SK-MEL-5 (cell line): ENCODE data around the gene COQ10A. TPM values are rescaled to one million over a fixed set of nuclear protein-coding genes. Genes with fewer than 3 reads are reported as not detected.

ENCODE experiments used
- DNase-seq: peaks from one replicate; pipeline ENCODE4 v3.0.0-alpha.2; 2016; ENCODE audit warnings: low read depth, low spot score
- in situ Hi-C: cut with HindIII; loops from 2 replicates; pipeline ENCODE4 v1.10.0; 2016; ENCODE audit warnings: low sequenced_read_pairs, high pct_unique_total_duplicates, low pct_unique_long_range_greater_than_20kb
- total RNA-seq: library from RNA; depleted of rRNA; stranded (reverse); fragments of >200 nt; shearing (Covaris generic); gene quantifications from 2 replicates; pipeline ENCODE4 v1.2.3, GENCODE V29; 2014; rRNA removed

COQ10A gene
- total RNA-seq, 1 experiment from 2014 or later = 18.4 TPM

GRCh38 chr12:56299308-56299852 is 32.6 kb downstream of the COQ10A start:
- DNase-seq = peak; percentile 43
- in situ Hi-C loops = no loop called here

GRCh38 chr12:56299853-56300643 is 33.3 kb downstream of the COQ10A start, which contains the start of gene CS:
TSS of gene CS (minus strand) at chr12:56300330. CDS start at chr12:56300201, 129 bp downstream.
- DNase-seq = peak; percentile 98
- in situ Hi-C loops = no loop called here

DNA sequence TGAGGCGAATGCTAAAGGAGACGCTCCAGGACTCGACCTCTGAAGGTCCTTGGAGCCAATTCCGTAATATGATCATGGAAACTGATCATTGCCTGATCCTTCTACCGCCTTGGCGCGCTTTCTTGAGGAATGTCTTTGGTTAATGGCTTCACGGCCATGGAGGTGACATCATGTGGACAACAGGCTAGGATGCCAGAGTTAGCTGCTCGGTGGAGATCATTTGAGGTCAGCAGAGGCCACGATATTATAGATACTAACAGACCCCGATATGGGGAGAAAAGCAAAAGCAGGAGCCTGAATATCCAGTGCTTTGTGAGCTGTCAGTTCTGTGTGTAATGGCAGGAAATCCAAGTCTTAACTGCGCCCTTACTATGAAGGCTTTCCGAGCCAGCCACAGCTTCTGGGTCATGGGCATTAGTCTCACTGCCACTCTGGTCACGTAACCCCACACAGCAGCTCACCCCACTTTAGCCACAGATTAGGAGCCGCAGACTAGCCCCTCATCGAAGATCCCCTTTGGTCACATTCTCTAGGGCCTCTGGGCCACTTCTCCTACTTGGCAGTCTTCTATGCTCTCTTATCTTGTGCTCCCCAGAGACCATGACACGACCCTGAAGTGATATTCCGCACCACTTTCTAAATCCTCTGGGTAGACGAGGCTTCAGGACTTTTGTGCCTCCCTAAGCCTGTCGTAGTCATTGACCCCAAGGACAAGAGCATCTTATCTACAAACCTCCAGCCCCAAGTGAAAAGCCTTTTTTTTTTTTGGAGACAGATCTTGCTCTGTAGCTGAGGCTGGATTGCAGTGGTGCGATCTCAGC is 34.1 kb downstream of the COQ10A start:
- in situ Hi-C loops = no loop called here
- DNase-seq = no peak

DNA sequence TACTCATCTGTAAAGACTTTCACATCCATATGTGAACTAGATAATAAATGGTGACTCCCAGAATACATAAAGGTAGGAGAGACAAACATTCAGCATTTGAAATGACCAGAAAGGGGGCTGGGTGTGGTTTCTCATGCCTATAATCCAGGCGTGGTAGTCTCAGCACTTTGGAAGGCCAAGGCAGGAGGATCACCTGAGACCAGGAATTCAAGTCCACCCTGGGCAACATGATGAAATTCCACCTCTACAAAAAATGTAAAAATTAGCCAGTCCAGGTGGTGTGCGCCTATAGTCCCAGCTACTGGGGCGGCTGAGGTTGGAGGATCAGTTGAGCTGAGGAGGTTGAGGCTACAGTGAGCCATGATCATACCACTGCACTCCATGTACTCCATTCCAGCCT is 37.5 kb downstream of the COQ10A start:
- no peak for DNase-seq
- in situ Hi-C loops = no loop called here

- in situ Hi-C loops = no loop called here
- no peak for DNase-seq
Measured at GRCh38 chr12:56304872-56305590, 38.3 kb downstream of the COQ10A start.

DNA sequence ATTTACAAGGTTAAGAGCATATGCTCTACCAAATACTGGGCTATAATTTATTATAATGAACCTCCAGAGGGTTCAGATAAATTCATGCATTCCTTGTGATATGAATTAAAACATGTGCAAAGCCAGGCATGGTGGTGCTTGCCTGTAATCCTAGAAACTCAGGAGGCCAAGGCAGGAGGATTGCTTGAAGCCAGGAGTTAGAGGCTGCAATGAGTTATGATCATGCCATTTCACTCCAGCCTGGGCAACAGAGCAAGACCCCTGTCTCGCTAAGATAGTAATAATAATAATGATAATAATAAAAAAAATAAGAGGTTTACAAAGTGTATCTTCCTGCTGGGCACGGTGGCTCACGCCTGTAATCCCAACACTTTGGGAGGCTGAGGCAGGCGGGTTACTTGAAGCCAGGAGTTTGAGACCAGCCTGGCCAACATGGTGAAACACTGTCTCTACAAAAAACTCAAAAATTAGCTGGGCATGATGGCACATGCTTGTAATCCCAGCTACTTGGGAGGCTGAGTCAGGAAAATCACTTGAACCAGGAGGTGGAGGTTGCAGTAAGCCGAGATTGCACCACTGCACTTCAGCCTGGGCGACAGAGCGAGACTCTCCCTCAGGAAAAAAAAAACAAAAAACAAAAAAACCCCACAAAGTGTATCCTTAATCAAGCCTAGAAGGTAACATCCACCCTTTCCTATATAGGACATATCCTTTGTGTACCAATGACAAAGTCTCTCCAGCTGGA is 40.7 kb downstream of the COQ10A start:
- in situ Hi-C loops = no loop called here
- DNase-seq = no peak

DNA sequence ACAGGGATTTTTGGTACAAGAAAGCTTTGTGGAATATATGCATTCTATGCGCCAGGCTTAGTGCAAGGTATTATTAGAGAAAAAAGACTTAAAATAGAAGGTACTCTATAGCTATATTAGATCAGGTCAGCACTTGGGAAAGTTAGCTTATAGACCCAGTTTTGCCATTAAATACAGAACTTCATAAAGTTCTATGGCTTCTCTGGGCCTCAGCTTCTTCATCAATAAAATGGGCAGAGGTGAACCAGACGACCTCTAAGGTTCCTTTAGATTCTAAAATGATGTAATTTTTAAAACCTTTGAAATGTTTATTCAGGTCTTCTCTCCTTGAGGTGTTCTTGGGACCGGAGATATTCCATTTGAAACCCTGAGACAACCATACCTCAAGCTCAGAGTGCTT is 42.0 kb downstream of the COQ10A start:
- no peak for DNase-seq
- in situ Hi-C loops = no loop called here

- no peak for DNase-seq
- in situ Hi-C loops = no loop called here
Measured at GRCh38 chr12:56311003-56311402, 44.3 kb downstream of the COQ10A start.

DNA sequence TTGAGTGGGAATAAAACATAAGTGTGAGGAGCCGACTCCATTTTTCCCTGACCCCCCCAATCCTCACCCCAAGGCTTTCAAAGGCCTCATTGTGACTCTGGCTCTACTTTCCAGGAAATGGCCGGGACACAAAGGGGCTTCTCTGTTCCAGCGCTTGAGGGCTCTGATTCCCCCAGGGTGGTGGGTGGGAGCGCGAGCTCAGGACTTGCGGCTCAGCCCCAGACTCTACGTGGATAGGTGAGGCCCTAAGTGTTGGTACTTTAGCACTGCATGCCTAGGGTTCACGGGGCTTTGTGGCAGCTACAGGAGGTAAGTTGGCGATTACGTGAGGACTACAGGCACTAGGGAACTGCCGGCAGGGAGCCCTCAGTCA is 48.5 kb downstream of the COQ10A start:
- in situ Hi-C loops = no loop called here
- DNase-seq = peak; percentile 87

DNA sequence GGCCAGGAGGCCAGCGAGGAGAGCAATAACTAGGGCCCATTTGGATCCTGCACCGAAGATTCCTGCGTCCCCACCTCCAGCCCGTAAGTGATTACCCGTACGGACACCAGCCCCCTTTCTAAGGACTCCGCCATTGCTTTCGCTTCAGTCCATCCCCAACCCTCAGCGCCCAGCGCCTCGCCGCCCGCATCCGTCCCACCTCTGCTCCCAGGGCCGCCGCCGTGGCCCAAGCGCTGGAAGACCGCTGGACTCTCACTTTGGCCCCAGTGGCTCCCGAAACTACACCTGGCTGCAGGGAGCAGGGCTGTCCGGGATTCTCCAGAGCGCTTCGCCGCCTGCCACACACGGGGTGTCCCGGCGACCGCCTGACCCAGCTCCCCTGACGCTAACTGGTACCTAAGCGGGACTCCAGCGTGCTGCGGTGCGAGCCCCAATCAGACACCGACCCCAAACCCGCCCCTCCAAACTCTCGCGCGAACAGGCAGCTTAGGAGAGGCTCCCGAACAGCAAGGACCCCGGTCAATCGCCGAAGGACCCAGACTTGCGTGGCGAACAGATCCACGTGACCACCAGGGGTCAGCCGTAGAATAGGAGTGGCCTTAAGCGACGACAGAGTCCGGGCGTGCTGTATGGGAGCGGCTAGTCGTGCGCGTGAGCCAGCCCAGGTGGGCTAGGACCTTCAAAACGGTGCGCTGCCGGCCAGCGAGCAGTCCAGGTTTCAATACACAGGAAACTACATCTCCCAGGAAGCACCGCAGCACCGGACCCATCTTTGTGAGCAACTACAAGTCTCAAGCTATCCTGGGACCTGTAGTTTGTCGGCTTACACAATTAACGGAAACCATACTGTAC is 49.1 kb downstream of the COQ10A start, which contains the start of gene CNPY2:
Gene CNPY2, minus strand, starts transcription at position 367 of the 852 bp plus-strand sequence. CDS start 771 bp downstream, outside the sequence.
- peak; percentile 96 for DNase-seq
- in situ Hi-C loops = no loop called here

DNA sequence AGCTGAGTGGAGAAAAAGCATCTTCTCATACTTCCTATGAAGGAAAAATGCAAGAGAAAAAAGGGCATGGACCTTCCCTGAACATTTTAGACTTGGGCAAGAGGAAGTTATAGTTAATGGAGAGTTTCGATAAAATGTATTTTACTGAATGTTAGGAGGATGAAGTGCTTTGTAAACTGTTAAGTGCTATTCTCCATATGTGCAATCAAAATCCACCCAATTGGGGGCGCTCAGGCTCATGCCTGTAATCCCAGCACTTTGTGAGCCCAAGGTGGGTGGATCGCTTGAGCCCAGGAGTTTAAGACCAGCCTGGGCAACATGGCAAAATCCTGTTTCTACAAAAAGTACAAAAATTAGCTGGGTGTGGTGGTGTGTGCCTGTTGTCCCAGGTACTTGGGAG is 50.9 kb downstream of the COQ10A start:
- DNase-seq = peak; percentile 47
- in situ Hi-C loops = no loop called here

Other genes with a start within 250 kb of the COQ10A start
- gene IKZF4, start 245.9 kb upstream of the COQ10A start, total RNA-seq = 0.79 and 1.1 TPM in 2 replicates
- gene RPS26, start 225.0 kb upstream of the COQ10A start, total RNA-seq = 372 and 394 TPM in 2 replicates
- 114 and 125 TPM in 2 replicates for gene ERBB3, start 186.8 kb upstream of the COQ10A start, total RNA-seq
- 473 and 487 TPM in 2 replicates for gene PA2G4, start 162.4 kb upstream of the COQ10A start, total RNA-seq
- gene RPL41, start 150.3 kb upstream of the COQ10A start, total RNA-seq = 5,360 and 5,858 TPM in 2 replicates
- 5.6 and 7.3 TPM in 2 replicates for gene ZC3H10, start 148.7 kb upstream of the COQ10A start, total RNA-seq
- gene ESYT1, start 138.7 kb upstream of the COQ10A start, total RNA-seq = 90.9 and 100 TPM in 2 replicates
- 63.2 and 66.0 TPM in 2 replicates for gene MYL6B, start 114.4 kb upstream of the COQ10A start, total RNA-seq
- 483 and 574 TPM in 2 replicates for gene MYL6, start 108.6 kb upstream of the COQ10A start, total RNA-seq
- 20.9 and 39.0 TPM in 2 replicates for gene SMARCC2, start 77.5 kb upstream of the COQ10A start, total RNA-seq
- gene RNF41, start 45.0 kb upstream of the COQ10A start, total RNA-seq = 47.7 and 48.9 TPM in 2 replicates
- 37.8 and 47.5 TPM in 2 replicates for gene NABP2, start 42.6 kb upstream of the COQ10A start, total RNA-seq
- not detected in 2 replicates for gene SLC39A5, start 36.9 kb upstream of the COQ10A start, total RNA-seq
- 13.5 and 14.7 TPM in 2 replicates for gene ANKRD52, start 8.6 kb upstream of the COQ10A start, total RNA-seq
- gene CS, start 33.4 kb downstream of the COQ10A start, total RNA-seq = 110 and 119 TPM in 2 replicates
- 311 and 316 TPM in 2 replicates for gene CNPY2, start 49.0 kb downstream of the COQ10A start, total RNA-seq
- 32.5 and 50.6 TPM in 2 replicates for gene PAN2, start 67.1 kb downstream of the COQ10A start, total RNA-seq
- 0.34 TPM in 1 of 2 replicates, not detected in the other for gene IL23A, start 71.9 kb downstream of the COQ10A start, total RNA-seq
- gene STAT2, start 93.2 kb downstream of the COQ10A start, total RNA-seq = 131 and 139 TPM in 2 replicates
- not detected in 2 replicates for gene APOF, start 95.9 kb downstream of the COQ10A start, total RNA-seq
- 7.7 and 10.1 TPM in 2 replicates for gene TIMELESS, start 182.5 kb downstream of the COQ10A start, total RNA-seq
- gene MIP, start 187.7 kb downstream of the COQ10A start, total RNA-seq = not detected in 2 replicates
- gene SPRYD4, start 201.6 kb downstream of the COQ10A start, total RNA-seq = 4.5 and 4.8 TPM in 2 replicates
- not detected in 2 replicates for gene GLS2, start 221.2 kb downstream of the COQ10A start, total RNA-seq